Inferior parietal cortex (tissue), 1 donor: ENCODE results near the gene GRIN2A.

Experiments used
- DNase-seq: peaks from one replicate; pipeline ENCODE4 v3.0.0-alpha.2; 2016; ENCODE audit errors: extremely low spot score

The GRIN2A gene

GRCh38 chr16:9969580-9969979, 212.6 kb downstream of the GRIN2A start:
- no peak for DNase-seq

DNA sequence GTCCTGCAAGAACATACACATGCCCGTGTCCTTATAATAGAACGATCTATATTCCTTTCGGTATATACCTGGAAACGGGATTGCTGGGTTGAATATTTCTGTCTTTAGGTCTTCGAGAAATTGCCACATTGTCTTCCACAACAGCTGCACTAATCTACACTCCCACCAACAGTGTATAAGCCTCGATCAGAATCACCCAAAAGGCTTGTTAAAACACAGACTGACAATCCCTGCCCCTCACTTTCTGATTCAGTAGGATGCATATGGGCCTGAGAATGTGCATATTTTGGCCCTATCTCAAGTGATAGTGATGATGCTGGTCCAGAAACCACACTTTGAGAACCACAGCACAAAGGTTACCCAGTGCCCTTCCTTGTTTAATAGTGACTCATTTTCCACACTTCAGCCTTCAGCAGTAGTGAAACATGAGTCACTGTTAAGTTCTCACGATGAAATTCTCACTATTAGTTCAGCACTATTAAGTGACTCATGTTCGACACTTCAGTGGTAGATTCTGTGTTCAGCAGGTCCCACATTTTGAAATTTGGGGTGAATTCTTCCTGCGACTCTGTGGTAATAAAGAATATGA, 215.6 kb downstream of the GRIN2A start:
- no peak for DNase-seq

- no peak for DNase-seq
Measured at GRCh38 chr16:9965079-9965478, 217.1 kb downstream of the GRIN2A start.

DNA sequence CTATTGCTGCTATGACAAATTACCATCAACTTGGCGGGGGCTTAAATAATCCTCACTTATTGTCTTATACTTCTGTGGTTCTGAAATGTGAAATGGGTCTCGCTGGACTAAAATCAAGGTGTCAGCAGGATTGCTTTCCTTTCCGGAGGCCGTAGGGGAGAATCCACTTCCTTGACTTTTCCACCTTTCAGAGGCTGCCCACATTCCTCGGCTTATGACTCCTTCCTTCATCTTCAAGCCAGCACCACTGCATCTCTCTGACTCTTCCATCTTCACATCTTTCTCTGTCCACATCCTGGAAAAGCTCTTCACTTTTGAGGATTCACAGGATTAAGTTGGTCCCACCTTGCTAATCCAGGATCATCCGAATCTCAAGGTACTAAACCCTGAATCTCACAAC, 217.8 kb downstream of the GRIN2A start:
- no peak for DNase-seq

DNA sequence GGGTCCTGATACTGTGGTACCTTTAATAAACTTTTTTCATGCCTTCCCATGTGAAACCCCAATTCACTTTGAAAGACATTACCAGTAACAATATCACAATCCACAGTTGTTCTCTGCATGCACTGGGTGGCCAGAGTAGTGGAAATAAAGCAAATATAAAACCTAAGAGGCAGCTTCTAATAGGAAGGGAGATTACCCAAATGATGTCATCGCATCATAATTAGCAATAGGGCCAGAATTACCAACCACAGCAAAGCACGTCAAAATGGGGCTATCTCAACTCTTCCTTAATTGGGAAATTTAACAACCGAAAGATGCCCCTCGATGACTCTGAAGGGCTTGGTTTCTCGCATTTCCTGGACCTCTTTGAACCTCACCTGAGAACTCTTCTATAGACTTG, 224.8 kb downstream of the GRIN2A start:
- DNase-seq, result no peak

DNA sequence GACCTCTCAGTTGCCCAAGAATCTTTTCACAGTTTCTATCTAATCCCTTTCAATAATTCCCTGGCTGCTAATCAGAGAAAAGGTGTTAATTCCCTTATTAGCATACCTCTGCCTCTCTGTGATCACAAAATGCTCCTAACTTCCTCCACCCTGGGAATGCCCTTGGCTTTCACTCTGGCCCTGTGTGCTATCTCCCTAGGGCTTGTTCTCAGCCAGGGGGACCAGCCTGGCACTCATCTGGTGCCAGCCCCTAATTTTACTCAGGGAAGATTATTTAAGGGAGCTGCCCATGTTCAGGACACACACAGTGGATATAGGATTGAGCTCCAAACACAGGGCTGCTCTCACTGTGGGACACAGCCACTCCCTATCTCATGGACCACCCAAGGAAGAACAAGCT, 225.2 kb downstream of the GRIN2A start:
- DNase-seq, result no peak

- no peak for DNase-seq
Measured at GRCh38 chr16:9955677-9956076, 226.6 kb downstream of the GRIN2A start.

DNA sequence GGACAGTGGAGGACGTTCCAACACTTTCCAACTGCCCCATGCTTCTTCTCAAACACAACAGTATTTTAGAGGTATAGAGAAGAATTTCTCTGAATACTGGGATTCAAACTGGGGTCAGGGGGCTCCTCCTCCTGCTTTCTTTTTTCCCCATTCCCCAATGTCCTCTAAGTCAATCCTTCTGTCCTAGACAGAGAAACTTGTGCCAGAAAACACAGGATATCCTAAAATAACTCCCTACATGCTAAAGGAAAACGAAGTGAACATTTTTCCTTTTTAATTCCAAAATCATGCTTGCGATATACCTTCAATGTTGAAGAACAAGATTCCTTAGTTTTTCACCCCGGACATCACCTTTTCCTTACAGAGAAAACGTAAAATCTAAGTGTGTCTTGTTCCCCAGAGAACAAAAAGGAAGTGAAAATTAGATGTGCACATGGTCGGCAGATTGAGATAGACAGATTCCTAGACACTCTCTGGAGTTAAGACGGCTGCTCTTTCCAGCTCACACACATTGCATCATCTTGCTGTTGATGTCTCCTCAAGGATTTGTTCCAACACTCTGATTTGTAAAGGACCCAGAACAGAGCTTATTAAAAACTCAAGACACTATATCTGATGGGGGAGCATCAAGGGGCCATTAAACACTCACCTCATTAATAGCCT, 228.2 kb downstream of the GRIN2A start:
- no peak for DNase-seq

GRCh38 chr16:9950658-9951057, 231.6 kb downstream of the GRIN2A start:
- DNase-seq, result no peak

GRCh38 chr16:9949396-9949795, 232.8 kb downstream of the GRIN2A start:
- DNase-seq, result no peak

DNA sequence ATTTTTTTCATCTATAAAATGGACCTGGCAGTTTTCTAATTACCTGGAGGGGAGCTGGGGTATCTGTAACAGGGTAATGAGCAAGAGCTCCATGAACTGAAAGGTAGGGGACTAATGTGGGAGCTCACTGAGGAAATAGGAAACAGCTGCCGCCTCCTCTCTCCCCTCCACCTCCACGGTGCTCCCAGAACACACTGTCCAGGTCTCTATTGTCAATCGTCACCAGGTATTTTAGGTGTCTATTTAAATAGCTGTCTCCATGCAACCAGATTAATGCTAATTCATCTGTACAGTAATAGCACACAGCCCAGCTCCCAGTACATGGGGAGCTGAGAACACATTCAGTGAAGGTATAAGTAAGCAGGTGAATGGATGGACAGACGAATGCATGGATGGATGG, 233.3 kb downstream of the GRIN2A start:
- DNase-seq, result no peak

- DNase-seq, result no peak
Measured at GRCh38 chr16:9946022-9946720, 236.1 kb downstream of the GRIN2A start.

DNA sequence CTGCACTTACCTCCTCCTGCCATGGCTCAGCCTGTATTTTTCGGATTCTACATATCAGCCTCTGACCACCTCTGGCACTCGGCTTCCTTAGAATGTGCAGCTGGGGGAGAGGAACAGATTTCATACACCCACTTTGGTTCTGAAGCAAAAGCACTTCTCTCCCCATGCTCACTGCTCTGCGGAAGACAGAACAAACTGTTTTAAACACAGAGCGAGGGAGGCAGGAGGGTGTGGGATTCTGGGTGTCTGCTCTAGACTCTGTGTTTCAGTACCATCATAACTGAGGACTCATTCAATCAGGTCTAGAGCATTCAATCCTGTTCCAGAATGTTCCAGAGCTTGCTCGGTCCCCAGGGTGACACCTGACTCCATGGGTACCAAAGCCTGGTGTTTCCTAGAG, 239.1 kb downstream of the GRIN2A start:
- DNase-seq, result no peak

- DNase-seq, result no peak
Measured at GRCh38 chr16:9941245-9941644, 241.0 kb downstream of the GRIN2A start.

GRCh38 chr16:9934723-9935508, 247.3 kb downstream of the GRIN2A start:
- no peak for DNase-seq

DNA sequence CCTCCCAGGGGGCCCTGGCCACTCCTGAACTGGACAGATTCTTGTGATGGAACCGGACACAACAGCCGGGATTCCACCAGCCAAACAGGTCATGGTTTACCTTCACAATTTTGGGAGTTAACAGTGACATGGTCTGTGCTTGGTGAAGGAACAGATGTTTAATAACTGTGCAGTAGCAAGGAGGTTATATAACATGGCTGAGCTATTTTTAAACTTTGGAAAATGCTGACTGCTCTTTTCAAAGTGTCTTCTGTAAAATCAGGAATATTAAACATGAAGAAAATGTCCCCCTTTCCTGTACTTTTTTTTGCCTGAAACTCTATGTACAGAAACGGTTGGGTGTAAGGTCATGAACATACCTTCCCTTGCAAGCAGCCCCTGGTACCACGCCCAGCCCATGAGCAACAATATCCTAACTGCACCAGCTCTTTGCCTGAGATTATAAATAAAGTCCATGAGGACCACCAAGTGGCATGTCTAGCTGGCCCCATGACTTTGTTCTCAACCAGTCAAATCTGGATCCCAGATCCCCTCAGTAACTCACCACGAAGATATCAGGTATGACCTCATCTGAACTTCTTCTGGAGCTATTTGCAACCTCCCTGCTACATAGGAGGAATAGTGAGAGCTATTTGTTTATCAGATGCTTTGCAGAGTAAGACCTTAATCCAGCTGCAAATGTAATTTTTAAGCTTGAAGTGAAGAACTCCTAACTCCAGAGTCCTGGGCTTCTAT, 249.1 kb downstream of the GRIN2A start:
- no peak for DNase-seq

DNA sequence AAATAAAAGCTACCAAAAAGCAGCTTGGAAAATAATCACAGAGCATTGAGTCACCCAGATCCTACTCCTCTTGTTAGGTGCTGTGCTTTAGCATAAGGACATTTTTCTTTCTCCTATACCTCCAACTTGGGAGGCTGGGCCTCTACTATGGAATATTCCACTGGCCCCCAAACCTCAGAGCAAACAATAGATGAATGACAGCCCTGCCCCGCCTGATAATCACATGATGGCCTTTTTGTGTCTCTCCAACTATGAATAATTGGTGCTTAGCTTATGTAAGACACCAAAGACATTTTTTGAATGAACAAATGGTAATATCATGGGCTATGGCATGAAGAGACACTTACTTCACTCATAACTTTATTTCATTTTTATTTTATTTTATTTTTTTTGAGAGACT, 250.2 kb downstream of the GRIN2A start:
- DNase-seq, result no peak

DNA sequence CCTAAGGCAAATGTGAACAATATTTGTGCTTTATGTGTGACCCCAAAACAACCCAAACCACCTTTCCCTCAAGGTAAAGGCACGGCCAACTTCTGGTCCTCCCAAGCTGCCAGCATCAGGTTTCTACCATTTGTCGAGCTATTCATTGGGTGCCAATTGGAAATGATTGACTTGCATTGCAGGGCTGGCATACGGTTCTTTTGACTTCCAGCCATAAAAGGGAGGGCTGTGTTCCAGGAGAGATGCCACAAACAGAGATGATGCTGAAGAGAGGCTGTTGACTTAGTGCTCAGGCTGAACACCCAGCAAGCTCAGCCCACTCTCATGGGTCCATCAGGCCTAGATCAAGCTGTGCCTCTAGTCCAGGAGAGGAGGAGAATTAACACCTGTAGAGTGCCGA, 252.4 kb downstream of the GRIN2A start:
- no peak for DNase-seq

GRCh38 chr16:9929313-9929712, 252.9 kb downstream of the GRIN2A start:
- no peak for DNase-seq

- no peak for DNase-seq
Measured at GRCh38 chr16:9922441-9922840, 259.8 kb downstream of the GRIN2A start.

- no peak for DNase-seq
Measured at GRCh38 chr16:9921997-9922396, 260.2 kb downstream of the GRIN2A start.

DNA sequence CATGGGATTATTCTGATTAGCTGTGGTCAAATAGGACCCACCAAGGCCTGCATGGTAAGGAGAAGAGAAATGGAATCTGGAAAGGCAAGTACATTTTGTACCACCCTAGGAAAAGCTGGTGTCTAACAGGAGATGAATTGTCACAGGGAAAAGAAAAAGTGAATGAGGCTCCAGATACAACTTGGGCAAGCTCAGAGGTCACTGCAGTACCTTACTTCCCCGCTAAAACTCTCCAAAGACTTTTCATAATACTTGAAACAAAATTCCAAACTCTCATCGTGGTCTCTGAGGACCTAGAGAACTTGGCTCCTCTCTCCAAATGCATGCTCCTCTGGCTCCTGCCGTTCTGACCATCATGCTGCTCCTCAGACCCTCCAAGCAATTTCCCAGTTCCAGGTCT, 262.8 kb downstream of the GRIN2A start:
- DNase-seq, result no peak
